ENCODE measurements around the gene LCT. TPM values are rescaled to one million over a fixed set of nuclear protein-coding genes. Genes with fewer than 3 reads are reported as not detected.

Gene LCT
- polyA plus RNA-seq, 3 donors: not detected

DNA sequence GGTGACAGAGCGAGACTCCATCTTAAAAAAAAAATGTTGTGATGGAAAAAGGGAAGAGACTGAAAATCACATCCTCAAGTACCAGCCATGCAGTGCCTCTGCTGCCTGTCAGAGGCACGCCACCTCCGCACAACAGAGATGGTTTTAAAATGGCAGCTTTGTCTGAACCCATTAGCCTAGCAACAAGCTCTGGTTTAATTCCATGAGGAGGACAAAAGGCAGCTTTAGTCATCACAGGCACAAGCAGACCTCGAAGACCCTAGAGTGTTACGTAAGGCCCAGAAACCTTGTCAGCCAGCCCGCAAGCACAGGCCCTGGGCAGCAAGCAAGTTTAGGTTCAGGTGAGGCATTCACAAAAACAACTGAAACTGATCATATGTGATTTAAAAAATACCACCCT, 10.4 kb downstream of the LCT start:
- Mint-ChIP-seq H3K4me1 (no peaks in the 10 kb centered on the region), H3K9me3 (peaks cover 11 to 18% (median 14%) of the 10 kb centered on the region in 7 donors), H3K27me3 (ENCODE audit: low read depth in 3 of 3) (peaks cover under 1 to 3% (median 2%) of the 10 kb centered on the region in 3 donors), H3K4me3 (no peak overlapping the region), H3K36me3 (peaks cover 0 to 6% of the 10 kb centered on the region in 2 donors), H3K27ac (no peak overlapping the region)
- H3K9ac ChIP-seq (ENCODE audit: insufficient read depth, low read length, poor library complexity, severe bottlenecking): no peak overlapping the region
- H4K20me1 ChIP-seq (ENCODE audit: insufficient read depth, low read length): no peaks in the 10 kb centered on the region
- no peaks in the 10 kb centered on the region for H3K36me3 ChIP-seq (replicated peaks in 1 of 2; ENCODE audit: control insufficient read depth in 1 of 2, insufficient read depth in 2 of 2, low read length in 2 of 2)
- H3K27me3 ChIP-seq (ENCODE audit: control insufficient read depth in 2 of 2, insufficient read depth in 2 of 2, low read length in 2 of 2): no peaks in the 10 kb centered on the region
- no peak for DNase-seq
- intact Hi-C loops (cut with micrococcal nuclease): no loop called here
- WGBS (ENCODE audit: insufficient coverage): 81% methylated on average over 5 of the region's 6 CpGs
- H3K4me2 ChIP-seq (replicated peaks; ENCODE audit: extremely low read depth, low read length, poor library complexity, severe bottlenecking): no peak overlapping the region
- no peak overlapping the region for H3K27ac ChIP-seq (ENCODE audit: low read depth in 1 of 2, low read length in 2 of 2)
- TF ChIP-seq, protein P1, sequence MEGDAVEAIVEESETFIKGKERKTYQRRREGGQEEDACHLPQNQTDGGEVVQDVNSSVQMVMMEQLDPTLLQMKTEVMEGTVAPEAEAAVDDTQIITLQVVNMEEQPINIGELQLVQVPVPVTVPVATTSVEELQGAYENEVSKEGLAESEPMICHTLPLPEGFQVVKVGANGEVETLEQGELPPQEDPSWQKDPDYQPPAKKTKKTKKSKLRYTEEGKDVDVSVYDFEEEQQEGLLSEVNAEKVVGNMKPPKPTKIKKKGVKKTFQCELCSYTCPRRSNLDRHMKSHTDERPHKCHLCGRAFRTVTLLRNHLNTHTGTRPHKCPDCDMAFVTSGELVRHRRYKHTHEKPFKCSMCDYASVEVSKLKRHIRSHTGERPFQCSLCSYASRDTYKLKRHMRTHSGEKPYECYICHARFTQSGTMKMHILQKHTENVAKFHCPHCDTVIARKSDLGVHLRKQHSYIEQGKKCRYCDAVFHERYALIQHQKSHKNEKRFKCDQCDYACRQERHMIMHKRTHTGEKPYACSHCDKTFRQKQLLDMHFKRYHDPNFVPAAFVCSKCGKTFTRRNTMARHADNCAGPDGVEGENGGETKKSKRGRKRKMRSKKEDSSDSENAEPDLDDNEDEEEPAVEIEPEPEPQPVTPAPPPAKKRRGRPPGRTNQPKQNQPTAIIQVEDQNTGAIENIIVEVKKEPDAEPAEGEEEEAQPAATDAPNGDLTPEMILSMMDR (IDR thresholded peaks at IDR 0.05): no peak
- H2AFZ ChIP-seq (ENCODE audit: insufficient read depth, low read depth, low read length, poor library complexity, severe bottlenecking): no peak overlapping the region
- H3K4me1 ChIP-seq (ENCODE audit: control insufficient read depth in 1 of 2, insufficient read depth in 2 of 2, low read length in 2 of 2): no peaks in the 10 kb centered on the region
- no peak overlapping the region for H3K4me3 ChIP-seq (replicated peaks in 1 of 3; ENCODE audit: low read depth in 2 of 3, low read length in 3 of 3)
- no peaks in the 10 kb centered on the region for H3K79me2 ChIP-seq (ENCODE audit: insufficient read depth, low read length)
- peaks cover 10 to 14% of the 10 kb centered on the region in 2 donors for H3K9me3 ChIP-seq (replicated peaks in 1 of 2; ENCODE audit: control insufficient read depth in 1 of 2, insufficient read depth in 1 of 2, low read length in 2 of 2)

DNA sequence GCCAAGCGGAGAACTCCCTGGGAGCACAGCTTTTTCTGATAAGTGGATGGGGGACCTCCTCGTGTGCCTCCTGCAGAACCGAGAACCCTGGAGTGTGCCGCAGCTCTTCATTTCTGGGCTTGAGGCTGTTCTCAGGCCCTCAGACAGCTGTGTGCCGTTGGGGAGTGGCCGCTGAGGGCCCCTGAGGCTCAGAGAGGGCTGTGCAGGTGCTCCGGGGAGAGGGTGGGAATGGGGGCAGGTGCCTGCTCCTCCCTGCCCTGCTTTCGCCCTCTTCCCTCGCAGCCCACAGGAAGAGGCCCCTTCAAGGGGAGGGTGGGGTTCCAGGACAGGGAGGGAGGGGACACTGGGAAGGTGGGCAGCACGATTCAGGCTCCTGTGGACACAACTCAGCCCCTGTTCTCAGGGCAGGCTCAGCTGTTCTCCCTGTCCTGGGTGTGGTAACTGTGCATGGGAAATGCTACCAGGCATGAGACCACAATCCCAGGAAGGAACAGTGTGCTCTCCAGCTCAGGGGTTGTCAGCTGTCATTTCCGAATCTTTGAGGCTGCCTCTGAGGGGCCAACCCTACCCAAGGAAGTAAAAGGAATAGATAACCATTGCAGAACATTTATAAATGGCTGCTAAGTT, 11.3 kb downstream of the LCT start:
- Histone ChIP-seq H3K9me3 (replicated peaks in 1 of 2; ENCODE audit: control insufficient read depth in 1 of 2, insufficient read depth in 1 of 2, low read length in 2 of 2) (peaks cover 10 to 14% of the 10 kb centered on the region in 2 donors), H4K20me1 (ENCODE audit: insufficient read depth, low read length) (no peaks in the 10 kb centered on the region), H3K4me3 (replicated peaks in 1 of 3; ENCODE audit: low read depth in 2 of 3, low read length in 3 of 3) (no peak overlapping the region), H3K4me1 (ENCODE audit: control insufficient read depth in 1 of 2, insufficient read depth in 2 of 2, low read length in 2 of 2) (no peaks in the 10 kb centered on the region), H3K79me2 (ENCODE audit: insufficient read depth, low read length) (no peaks in the 10 kb centered on the region), H3K27me3 (ENCODE audit: control insufficient read depth in 2 of 2, insufficient read depth in 2 of 2, low read length in 2 of 2) (no peaks in the 10 kb centered on the region), H3K9ac (ENCODE audit: insufficient read depth, low read length, poor library complexity, severe bottlenecking) (no peak overlapping the region), H3K36me3 (replicated peaks in 1 of 2; ENCODE audit: control insufficient read depth in 1 of 2, insufficient read depth in 2 of 2, low read length in 2 of 2) (no peaks in the 10 kb centered on the region), H2AFZ (ENCODE audit: insufficient read depth, low read depth, low read length, poor library complexity, severe bottlenecking) (peak overlapping the region; percentile 29), H3K27ac (ENCODE audit: low read depth in 1 of 2, low read length in 2 of 2) (no peak overlapping the region), H3K4me2 (replicated peaks; ENCODE audit: extremely low read depth, low read length, poor library complexity, severe bottlenecking) (no peak overlapping the region)
- TF ChIP-seq, protein P1 (IDR thresholded peaks at IDR 0.05): no peak
- no peak overlapping the region for H3K4me3 Mint-ChIP-seq
- peaks cover 6% of the 10 kb centered on the region for H3K4me1 Mint-ChIP-seq
- WGBS (ENCODE audit: insufficient coverage): 30% methylated on average over 10 of the region's 11 CpGs
- H3K27ac Mint-ChIP-seq: no peak overlapping the region
- peaks cover 1 to 3% (median 2%) of the 10 kb centered on the region in 3 donors for H3K27me3 Mint-ChIP-seq (ENCODE audit: low read depth in 3 of 3)
- no peak for DNase-seq
- peaks cover 11 to 18% (median 14%) of the 10 kb centered on the region in 7 donors for H3K9me3 Mint-ChIP-seq
- peaks cover 0 to 6% of the 10 kb centered on the region in 2 donors for H3K36me3 Mint-ChIP-seq
- intact Hi-C loops (cut with micrococcal nuclease): no loop called here

Measured in CD14-positive monocyte (primary cell).